ENCODE measurements around the gene PRKACB. TPM values are rescaled to one million over a fixed set of nuclear protein-coding genes. Genes with fewer than 3 reads are reported as not detected.

The PRKACB gene
- total and polyA plus RNA-seq, 10 of the 15 experiments (the other 5 are each of a cell fraction or from before 2014, with no cell fraction given), result 3.1 to 9.0 (median 7.1) TPM; not detected in 1

DNA sequence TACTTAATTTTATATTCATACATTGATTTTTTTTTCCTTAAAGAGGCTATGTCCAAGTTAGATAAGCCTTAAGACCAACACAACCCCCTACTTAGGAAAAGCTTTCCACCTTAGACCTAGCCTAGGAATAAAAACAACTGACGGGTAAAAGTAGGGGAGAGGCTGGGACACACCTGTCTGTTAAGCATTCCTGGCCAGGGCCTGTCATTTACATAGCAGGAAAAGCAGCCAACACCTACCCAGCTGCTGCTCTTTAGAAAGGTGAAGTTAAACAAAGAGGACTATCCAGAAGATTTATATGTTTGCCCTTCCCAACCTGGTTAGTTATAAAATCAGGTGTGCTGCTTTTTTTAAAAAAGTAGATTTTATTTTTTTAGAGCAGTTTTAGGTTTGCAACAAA, 128.3 kb downstream of the PRKACB start:
- H2AFZ ChIP-seq (ENCODE audit: control insufficient read depth, low read depth, low read length), result peak overlapping the region; percentile 51; the same call in 1 of the 2 replicates
- peaks cover 15% of the 10 kb centered on the region for H3K4me1 ChIP-seq (ENCODE audit: control insufficient read depth, insufficient read depth, low read length)
- FAIRE-seq, result no peak
- RAD21 ChIA-PET (ENCODE audit: unreplicated experiment), result no interaction called here
- H3K27me3 ChIP-seq (replicated peaks in 1 of 2; ENCODE audit: control insufficient read depth in 2 of 2, insufficient read depth in 2 of 2, low read length in 1 of 2), result no peaks in the 10 kb centered on the region
- H3K79me2 ChIP-seq (ENCODE audit: control insufficient read depth, insufficient read depth, low read length), result no peaks in the 10 kb centered on the region
- in situ Hi-C loops (cut with MboI), result no loop called here
- no peak for TF ChIP-seq MEF2A (IDR thresholded peaks at IDR 0.05; ENCODE audit: insufficient read depth, low read depth, low read length)
- TF ChIP-seq HDGF (IDR thresholded peaks at IDR 0.05), result no peak
- no peak for TF ChIP-seq CHD2 (IDR thresholded peaks at IDR 0.05; ENCODE audit: borderline replicate concordance, low read depth, low read length)
- TF ChIP-seq ASH2L (IDR thresholded peaks at IDR 0.05; ENCODE audit: borderline replicate concordance, low read depth), result no peak
- TF ChIP-seq HCFC1 (IDR thresholded peaks at IDR 0.05; ENCODE audit: low read length), result no peak
- TF ChIP-seq, protein P1, sequence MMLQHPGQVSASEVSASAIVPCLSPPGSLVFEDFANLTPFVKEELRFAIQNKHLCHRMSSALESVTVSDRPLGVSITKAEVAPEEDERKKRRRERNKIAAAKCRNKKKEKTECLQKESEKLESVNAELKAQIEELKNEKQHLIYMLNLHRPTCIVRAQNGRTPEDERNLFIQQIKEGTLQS (IDR thresholded peaks at IDR 0.05; ENCODE audit: borderline replicate concordance, extremely low read depth, low read depth, low read length), result no peak
- TF ChIP-seq BACH1 (IDR thresholded peaks at IDR 0.05; ENCODE audit: borderline replicate concordance), result no peak
- no peak for TF ChIP-seq CBX5 (IDR thresholded peaks at IDR 0.05; ENCODE audit: low read depth)
- no peak for TF ChIP-seq NRF1 (conservative IDR thresholded peaks at IDR 0.05; ENCODE audit: low read depth, low read length)
- no peak for TF ChIP-seq RB1 (IDR thresholded peaks at IDR 0.05; ENCODE audit: borderline replicate concordance)
- TF ChIP-seq CEBPB (IDR thresholded peaks at IDR 0.05; ENCODE audit: borderline replicate concordance in 1 of 2, low read depth in 2 of 2, low read length in 2 of 2), result no peak
- TF ChIP-seq, protein P2, sequence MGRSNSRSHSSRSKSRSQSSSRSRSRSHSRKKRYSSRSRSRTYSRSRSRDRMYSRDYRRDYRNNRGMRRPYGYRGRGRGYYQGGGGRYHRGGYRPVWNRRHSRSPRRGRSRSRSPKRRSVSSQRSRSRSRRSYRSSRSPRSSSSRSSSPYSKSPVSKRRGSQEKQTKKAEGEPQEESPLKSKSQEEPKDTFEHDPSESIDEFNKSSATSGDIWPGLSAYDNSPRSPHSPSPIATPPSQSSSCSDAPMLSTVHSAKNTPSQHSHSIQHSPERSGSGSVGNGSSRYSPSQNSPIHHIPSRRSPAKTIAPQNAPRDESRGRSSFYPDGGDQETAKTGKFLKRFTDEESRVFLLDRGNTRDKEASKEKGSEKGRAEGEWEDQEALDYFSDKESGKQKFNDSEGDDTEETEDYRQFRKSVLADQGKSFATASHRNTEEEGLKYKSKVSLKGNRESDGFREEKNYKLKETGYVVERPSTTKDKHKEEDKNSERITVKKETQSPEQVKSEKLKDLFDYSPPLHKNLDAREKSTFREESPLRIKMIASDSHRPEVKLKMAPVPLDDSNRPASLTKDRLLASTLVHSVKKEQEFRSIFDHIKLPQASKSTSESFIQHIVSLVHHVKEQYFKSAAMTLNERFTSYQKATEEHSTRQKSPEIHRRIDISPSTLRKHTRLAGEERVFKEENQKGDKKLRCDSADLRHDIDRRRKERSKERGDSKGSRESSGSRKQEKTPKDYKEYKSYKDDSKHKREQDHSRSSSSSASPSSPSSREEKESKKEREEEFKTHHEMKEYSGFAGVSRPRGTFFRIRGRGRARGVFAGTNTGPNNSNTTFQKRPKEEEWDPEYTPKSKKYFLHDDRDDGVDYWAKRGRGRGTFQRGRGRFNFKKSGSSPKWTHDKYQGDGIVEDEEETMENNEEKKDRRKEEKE (IDR thresholded peaks at IDR 0.05), result no peak
- no peak for TF ChIP-seq NBN (IDR thresholded peaks at IDR 0.05)
- no peak for TF ChIP-seq NFIC (IDR thresholded peaks at IDR 0.05; ENCODE audit: low read depth, low read length)
- TF ChIP-seq, protein P3, sequence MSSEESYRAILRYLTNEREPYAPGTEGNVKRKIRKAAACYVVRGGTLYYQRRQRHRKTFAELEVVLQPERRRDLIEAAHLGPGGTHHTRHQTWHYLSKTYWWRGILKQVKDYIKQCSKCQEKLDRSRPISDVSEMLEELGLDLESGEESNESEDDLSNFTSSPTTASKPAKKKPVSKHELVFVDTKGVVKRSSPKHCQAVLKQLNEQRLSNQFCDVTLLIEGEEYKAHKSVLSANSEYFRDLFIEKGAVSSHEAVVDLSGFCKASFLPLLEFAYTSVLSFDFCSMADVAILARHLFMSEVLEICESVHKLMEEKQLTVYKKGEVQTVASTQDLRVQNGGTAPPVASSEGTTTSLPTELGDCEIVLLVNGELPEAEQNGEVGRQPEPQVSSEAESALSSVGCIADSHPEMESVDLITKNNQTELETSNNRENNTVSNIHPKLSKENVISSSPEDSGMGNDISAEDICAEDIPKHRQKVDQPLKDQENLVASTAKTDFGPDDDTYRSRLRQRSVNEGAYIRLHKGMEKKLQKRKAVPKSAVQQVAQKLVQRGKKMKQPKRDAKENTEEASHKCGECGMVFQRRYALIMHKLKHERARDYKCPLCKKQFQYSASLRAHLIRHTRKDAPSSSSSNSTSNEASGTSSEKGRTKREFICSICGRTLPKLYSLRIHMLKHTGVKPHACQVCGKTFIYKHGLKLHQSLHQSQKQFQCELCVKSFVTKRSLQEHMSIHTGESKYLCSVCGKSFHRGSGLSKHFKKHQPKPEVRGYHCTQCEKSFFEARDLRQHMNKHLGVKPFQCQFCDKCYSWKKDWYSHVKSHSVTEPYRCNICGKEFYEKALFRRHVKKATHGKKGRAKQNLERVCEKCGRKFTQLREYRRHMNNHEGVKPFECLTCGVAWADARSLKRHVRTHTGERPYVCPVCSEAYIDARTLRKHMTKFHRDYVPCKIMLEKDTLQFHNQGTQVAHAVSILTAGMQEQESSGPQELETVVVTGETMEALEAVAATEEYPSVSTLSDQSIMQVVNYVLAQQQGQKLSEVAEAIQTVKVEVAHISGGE (CRISPR knock-in tag; IDR thresholded peaks at IDR 0.05), result no peak
- no peak for TF ChIP-seq DPF2 (IDR thresholded peaks at IDR 0.05)
- TF ChIP-seq POLR2A (IDR thresholded peaks at IDR 0.05; ENCODE audit: low read depth, low read length), result no peak
- no peak for TF ChIP-seq CREM (IDR thresholded peaks at IDR 0.05; ENCODE audit: low read depth)
- no peak overlapping the region for H3K4me2 ChIP-seq (ENCODE audit: control insufficient read depth, insufficient read depth)
- intact Hi-C loops (cut with micrococcal nuclease; ENCODE audit: unreplicated experiment), result no loop called here
- H3K4me3 ChIP-seq, result no peak overlapping the region
- 47% methylated on average over 1 of the region's 1 CpG for WGBS (ENCODE audit: insufficient coverage, insufficient replicate concordance, low lambda C conversion rate, missing lambda C conversion rate)
- H3K9me3 ChIP-seq (replicated peaks; ENCODE audit: control insufficient read depth, insufficient read depth, low read length), result peaks cover 1% of the 10 kb centered on the region; the same call in 1 of the 3 replicates
- H4K20me1 ChIP-seq (ENCODE audit: control insufficient read depth, insufficient read depth), result no peaks in the 10 kb centered on the region
- POLR2A ChIA-PET, result no interaction called here
- BruUV-seq (replicated peaks), result no TSS peak
- SMC1A ChIA-PET (ENCODE audit: uncharacterized antibody, unreplicated experiment), result no interaction called here
- peak overlapping the region; percentile 70 for H3K27ac ChIP-seq (ENCODE audit: control insufficient read depth, insufficient read depth)
- CTCF ChIA-PET, result no interaction called here
- no peak overlapping the region for H3K9ac ChIP-seq (ENCODE audit: control insufficient read depth, insufficient read depth, low read length)
- no peak for ATAC-seq
- H3K36me3 ChIP-seq (ENCODE audit: control insufficient read depth in 2 of 2, insufficient read depth in 2 of 2, low read length in 1 of 2), result no peaks in the 10 kb centered on the region
- no peak for DNase-seq (ENCODE audit: low read depth, low spot score)
